ENCODE results near the gene WDR64.
A peak's percentile ranks its signal among the peaks of the same experiment; 100 is the strongest.

WDR64 gene

DNA sequence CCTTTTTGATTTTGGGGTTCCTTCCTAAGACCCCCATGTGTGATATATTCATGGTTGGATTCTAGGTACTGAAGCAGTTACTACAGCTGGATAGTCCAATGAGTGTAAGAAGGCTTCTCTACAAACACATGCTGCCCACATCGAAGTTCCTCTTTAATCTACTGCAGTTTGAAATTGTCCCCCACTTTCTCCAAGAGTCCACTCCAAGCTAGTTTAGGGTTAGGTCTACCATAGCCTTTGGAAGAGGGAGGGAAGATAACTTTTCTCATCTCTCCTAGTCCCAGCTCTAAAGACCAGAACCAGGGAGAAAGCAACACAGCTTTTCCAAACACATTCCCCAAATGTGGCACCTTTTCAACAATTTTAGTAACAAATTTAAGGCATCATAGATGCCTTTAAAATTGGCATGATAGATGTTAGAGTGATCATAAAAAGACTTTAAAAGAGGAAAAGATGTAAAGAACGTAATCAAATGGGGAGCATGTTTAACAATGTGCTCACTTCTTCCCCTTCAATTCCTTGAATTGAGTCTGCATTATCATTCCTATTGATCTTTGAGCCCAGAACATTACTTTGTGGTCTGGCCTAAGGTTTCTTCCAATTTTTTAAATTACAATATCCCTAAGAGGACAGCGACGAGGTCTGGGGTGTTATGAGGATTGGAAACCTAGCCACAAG is 194.9 kb downstream of the WDR64 start:
- DNase-seq = no peak
- Histone ChIP-seq H3K9ac (ENCODE audit: low read depth, low read length) (peak overlapping the region; percentile 81), H3K79me2 (ENCODE audit: insufficient read depth, low read length) (peaks cover 39% of the 10 kb centered on the region), H3K9me3 (ENCODE audit: insufficient read depth, low read length, severe bottlenecking) (no peaks in the 10 kb centered on the region), H4K20me1 (ENCODE audit: insufficient read depth, low read length) (peaks cover 2% of the 10 kb centered on the region; the same call in 1 of the 2 replicates), H3K4me1 (ENCODE audit: insufficient read depth, low read length) (peaks cover 43% of the 10 kb centered on the region), H2AFZ (ENCODE audit: low read depth, low read length) (peak overlapping the region; percentile 95), H3K27ac (ENCODE audit: low read length) (peak overlapping the region; percentile 98), H3K27me3 (ENCODE audit: insufficient read depth, low read length, poor library complexity) (no peaks in the 10 kb centered on the region), H3K4me3 (ENCODE audit: low read depth in 1 of 2, low read length in 2 of 2) (peak overlapping the region; percentile 51 to 88; a peak in 3 of 4 replicates), H3K4me2 (ENCODE audit: insufficient read depth, low read length) (peak overlapping the region; percentile 76), H3K36me3 (ENCODE audit: insufficient read depth, low read length) (peaks cover 26% of the 10 kb centered on the region)
- ATAC-seq (ENCODE audit: insufficient read depth, low read depth) = no peak
- TF ChIP-seq, protein P1, sequence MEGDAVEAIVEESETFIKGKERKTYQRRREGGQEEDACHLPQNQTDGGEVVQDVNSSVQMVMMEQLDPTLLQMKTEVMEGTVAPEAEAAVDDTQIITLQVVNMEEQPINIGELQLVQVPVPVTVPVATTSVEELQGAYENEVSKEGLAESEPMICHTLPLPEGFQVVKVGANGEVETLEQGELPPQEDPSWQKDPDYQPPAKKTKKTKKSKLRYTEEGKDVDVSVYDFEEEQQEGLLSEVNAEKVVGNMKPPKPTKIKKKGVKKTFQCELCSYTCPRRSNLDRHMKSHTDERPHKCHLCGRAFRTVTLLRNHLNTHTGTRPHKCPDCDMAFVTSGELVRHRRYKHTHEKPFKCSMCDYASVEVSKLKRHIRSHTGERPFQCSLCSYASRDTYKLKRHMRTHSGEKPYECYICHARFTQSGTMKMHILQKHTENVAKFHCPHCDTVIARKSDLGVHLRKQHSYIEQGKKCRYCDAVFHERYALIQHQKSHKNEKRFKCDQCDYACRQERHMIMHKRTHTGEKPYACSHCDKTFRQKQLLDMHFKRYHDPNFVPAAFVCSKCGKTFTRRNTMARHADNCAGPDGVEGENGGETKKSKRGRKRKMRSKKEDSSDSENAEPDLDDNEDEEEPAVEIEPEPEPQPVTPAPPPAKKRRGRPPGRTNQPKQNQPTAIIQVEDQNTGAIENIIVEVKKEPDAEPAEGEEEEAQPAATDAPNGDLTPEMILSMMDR (IDR thresholded peaks at IDR 0.05; ENCODE audit: borderline replicate concordance, extremely low read depth, low read length, poor library complexity, severe bottlenecking) = no peak
- TF ChIP-seq EZH2 (IDR thresholded peaks at IDR 0.05; ENCODE audit: borderline replicate concordance, low read depth, low read length, severe bottlenecking) = no peak

DNA sequence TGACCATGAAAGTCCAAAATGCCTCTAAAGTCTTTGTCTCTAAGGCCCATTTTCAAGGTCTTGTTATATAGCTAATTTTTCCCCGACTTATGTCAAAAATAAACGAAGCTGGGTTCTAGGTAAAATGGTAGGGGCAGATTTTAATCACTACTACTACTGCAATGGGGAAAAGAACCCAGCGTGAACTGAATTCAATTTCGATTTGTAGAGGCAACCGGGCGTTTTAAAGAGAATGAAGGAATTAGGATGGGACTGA is 195.4 kb downstream of the WDR64 start:
- peak overlapping the region; percentile 98 for H3K27ac ChIP-seq (ENCODE audit: low read length)
- H3K4me1 ChIP-seq (ENCODE audit: insufficient read depth, low read length) = peaks cover 45% of the 10 kb centered on the region
- peak overlapping the region; percentile 95 for H2AFZ ChIP-seq (ENCODE audit: low read depth, low read length)
- peak overlapping the region; percentile 76 for H3K4me2 ChIP-seq (ENCODE audit: insufficient read depth, low read length)
- H3K9ac ChIP-seq (ENCODE audit: low read depth, low read length) = peak overlapping the region; percentile 81
- TF ChIP-seq EZH2 (IDR thresholded peaks at IDR 0.05; ENCODE audit: borderline replicate concordance, low read depth, low read length, severe bottlenecking) = no peak
- DNase-seq (no peak), ATAC-seq (ENCODE audit: insufficient read depth, low read depth) (no peak)
- H3K79me2 ChIP-seq (ENCODE audit: insufficient read depth, low read length) = peaks cover 43% of the 10 kb centered on the region
- peak overlapping the region; percentile 51 to 88 for H3K4me3 ChIP-seq (ENCODE audit: low read depth in 1 of 2, low read length in 2 of 2)
- no peaks in the 10 kb centered on the region for H3K27me3 ChIP-seq (ENCODE audit: insufficient read depth, low read length, poor library complexity)
- peaks cover 30% of the 10 kb centered on the region for H3K36me3 ChIP-seq (ENCODE audit: insufficient read depth, low read length)
- peaks cover 2% of the 10 kb centered on the region; the same call in 1 of the 2 replicates for H4K20me1 ChIP-seq (ENCODE audit: insufficient read depth, low read length)
- no peaks in the 10 kb centered on the region for H3K9me3 ChIP-seq (ENCODE audit: insufficient read depth, low read length, severe bottlenecking)

DNA sequence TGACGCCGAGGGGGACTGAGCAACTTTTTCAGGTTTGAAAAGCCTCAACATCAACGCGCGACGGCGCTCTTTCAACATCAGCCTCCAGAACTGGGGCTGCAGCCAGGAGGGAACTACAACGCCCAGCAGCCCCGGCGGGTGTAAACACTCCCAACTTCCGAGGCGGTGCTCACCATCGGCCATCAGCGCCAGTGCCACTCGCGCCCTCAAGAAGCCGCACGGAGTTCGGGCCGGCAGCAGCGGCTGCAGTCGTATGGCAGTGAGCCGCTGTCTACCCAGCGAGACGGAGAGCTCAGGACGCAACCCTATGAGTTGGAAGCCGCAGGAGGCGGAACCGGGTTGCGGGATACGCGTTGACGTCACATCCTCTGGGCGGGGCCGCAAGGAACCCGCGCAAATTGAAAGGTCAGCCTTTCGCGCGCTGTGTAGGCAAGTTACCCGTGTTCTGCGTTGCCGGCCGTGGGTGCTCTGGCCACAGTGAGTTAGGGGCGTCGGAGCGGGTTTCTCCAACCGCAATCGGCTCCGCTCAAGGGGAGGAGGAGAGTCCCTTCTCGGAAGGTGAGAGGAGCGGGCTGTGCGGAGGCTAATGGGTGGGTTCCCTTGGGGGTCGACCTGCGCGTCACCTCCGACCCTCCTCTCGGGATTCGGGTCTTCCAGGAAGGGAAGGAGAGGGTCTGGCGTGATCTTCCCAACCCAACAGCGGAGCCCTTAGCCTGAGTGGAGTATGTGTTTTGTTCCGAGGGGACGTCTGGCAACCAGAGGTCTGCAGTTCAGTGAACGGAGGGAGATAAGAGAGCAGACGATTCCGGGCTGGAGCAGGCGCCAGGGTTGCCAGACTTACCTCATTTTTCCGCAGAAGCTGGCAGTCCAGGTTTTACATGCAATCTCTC is 196.0 kb downstream of the WDR64 start, which contains the start of gene EXO1:
TSS of gene EXO1 (plus strand) at position 409 of the 890 bp plus-strand sequence. CDS start 2,222 bp downstream, outside the sequence.
- H3K4me2 ChIP-seq (ENCODE audit: insufficient read depth, low read length) = peak within 1 kb of the TSS; percentile 76
- H3K36me3 ChIP-seq (ENCODE audit: insufficient read depth, low read length) = peaks cover 36% of the 10 kb centered on the region
- no peaks in the 10 kb centered on the region for H3K27me3 ChIP-seq (ENCODE audit: insufficient read depth, low read length, poor library complexity)
- H2AFZ ChIP-seq (ENCODE audit: low read depth, low read length) = peak within 1 kb of the TSS; percentile 95
- TF ChIP-seq, protein P1 (IDR thresholded peaks at IDR 0.05; ENCODE audit: borderline replicate concordance, extremely low read depth, low read length, poor library complexity, severe bottlenecking) = peak; percentile 62
- no peak for TF ChIP-seq EZH2 (IDR thresholded peaks at IDR 0.05; ENCODE audit: borderline replicate concordance, low read depth, low read length, severe bottlenecking)
- peaks cover 43% of the 10 kb centered on the region for H3K79me2 ChIP-seq (ENCODE audit: insufficient read depth, low read length)
- H3K4me1 ChIP-seq (ENCODE audit: insufficient read depth, low read length) = peaks cover 45% of the 10 kb centered on the region
- H3K9ac ChIP-seq (ENCODE audit: low read depth, low read length) = peak within 1 kb of the TSS; percentile 81
- no peaks in the 10 kb centered on the region for H3K9me3 ChIP-seq (ENCODE audit: insufficient read depth, low read length, severe bottlenecking)
- H3K4me3 ChIP-seq (ENCODE audit: low read depth in 1 of 2, low read length in 2 of 2) = peak within 1 kb of the TSS; percentile 51 to 88
- H3K27ac ChIP-seq (ENCODE audit: low read length) = peak within 1 kb of the TSS; percentile 98
- ATAC-seq (ENCODE audit: insufficient read depth, low read depth) (peak; percentile 90), DNase-seq (peak; percentile 89)
- peaks cover 2% of the 10 kb centered on the region; the same call in 1 of the 2 replicates for H4K20me1 ChIP-seq (ENCODE audit: insufficient read depth, low read length)
